GM18868 (cell line): ENCODE measurements around the gene USP1.

Experiments
- ATAC-seq: cut with Tn5 transposase; IDR thresholded peaks from one replicate; pipeline ENCODE4 v1.9.1; 2021; ENCODE audit warnings: mild to moderate bottlenecking, moderate library complexity; ENCODE audit not compliant: unreplicated experiment

Gene USP1

DNA sequence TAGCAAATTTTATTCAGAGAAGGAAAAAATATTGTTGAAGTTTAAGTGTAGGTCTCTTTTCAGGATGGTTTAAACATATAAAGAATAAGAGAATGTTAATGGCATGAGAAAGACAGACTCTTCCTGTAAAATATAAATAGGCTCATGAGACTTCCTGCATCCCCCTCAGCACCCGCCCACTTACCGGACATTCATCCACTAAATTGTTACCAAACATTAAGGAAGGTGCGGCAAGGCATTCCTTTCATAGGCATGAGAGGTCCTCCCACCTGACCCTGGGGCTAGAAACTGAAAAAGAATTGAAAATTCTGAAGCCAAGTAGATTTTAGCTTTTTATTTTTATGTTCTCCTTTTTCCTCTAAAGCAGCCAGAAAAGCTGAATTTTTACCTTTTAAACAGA, 10.6 kb upstream of the USP1 start:
- ATAC-seq: no peak

DNA sequence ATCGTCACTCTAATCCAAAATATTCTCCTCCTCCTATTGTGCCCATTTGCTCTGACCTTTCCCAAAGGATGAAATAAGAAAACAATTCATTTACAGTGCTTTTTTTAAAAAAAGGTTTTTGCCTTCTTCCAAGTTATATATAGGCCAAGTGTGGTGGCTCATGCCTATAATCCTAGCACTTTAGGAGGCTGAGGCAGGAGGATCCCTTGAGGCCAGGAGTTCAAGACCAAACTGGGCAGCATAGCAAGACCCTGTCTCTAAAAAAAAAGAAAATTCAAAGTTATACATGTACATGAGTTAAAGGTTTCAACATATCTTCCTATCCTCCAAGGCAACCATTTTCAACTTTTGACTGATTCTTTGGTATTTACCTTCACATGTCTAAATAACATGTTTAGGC, 10.1 kb upstream of the USP1 start:
- ATAC-seq: no peak

DNA sequence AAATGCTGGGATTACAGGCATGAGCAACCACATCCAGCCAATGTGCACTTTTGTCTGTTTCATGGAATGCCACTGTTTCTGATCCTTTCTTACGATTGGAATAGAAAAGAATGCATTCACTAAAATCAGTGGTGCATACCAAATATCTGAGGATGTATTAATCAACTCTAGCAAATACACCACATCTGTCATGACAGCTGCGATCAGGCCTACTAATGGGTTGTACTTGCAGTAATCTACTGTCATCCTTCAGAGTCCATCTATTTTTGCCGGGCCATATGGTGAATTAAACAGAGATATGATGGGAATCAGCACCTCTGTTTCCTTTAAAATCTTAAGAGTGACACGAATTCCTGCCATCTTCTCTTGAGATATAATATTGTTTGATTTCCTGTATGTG, 8.5 kb upstream of the USP1 start:
- no peak for ATAC-seq

DNA sequence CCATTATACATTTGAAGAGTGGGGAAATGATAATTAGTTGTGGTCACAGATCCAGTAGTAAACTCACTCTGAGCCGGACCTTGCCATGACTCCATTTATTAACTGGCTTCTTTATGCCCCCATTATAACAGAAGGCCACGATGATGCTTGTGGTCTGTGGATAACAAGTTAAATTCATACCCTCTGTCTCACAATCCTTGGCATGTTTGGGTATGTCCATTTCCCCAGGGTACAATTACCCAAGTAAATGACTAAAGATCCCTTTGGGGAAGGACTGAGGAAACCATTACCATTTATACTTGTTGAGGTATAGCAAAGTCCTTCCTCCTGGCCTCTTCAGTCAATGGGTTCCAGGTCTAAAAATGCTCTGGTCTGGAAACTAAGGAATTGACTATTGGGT, 7.3 kb upstream of the USP1 start:
- no peak for ATAC-seq

DNA sequence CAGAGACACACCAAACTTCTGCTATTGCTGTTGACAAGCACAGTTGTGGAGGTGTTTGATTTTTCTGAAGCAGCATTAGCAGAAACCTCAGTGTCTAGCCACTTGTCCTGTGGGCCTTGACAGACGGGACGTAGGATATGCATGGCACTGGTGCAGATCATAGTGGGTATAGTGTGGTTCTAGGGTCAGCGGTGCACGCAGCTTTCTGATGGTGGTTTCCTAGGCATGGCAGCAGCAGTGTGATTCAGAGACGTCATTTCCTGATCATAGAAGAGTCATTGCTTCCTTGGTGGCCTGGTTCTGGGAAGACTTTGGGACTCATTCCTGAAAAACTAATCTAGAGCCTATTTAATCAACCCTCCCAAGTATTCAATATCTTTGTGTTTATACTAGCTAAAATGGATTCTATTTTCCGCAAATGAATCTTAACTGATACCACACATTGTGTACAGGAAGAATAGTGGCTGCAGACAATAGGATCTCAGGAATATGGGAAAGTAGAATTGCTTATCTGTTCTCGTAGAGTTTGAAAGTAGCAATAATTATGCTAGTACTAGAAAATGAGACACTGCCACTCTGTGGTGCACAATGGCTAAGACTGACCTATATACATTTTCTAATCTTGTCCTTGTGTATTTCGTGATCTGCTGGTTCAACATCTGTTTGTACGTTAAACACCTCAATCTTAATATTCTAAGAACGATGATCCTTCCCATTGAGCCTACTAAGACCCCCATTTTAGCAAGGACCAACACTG, 2.8 kb upstream of the USP1 start:
- ATAC-seq: no peak

DNA sequence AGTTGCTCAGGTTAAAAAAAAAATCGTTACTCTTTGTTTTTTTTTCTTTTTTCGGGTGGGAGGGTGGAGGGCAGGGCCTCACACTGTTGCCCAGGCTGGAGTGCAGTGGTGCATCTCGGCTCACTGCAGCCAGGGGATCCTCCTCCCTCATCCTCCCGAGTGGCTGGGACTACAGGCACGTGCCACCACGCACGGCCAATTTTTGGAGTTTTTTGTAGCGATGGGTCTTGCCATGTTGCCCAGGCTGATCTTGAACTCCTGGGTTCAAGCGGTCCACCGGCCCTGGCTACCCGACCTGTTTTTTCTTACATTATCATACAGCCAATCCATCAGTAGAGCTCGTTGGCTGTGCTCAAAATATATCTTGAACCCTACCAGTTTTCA, 2.2 kb upstream of the USP1 start:
- ATAC-seq: no peak

DNA sequence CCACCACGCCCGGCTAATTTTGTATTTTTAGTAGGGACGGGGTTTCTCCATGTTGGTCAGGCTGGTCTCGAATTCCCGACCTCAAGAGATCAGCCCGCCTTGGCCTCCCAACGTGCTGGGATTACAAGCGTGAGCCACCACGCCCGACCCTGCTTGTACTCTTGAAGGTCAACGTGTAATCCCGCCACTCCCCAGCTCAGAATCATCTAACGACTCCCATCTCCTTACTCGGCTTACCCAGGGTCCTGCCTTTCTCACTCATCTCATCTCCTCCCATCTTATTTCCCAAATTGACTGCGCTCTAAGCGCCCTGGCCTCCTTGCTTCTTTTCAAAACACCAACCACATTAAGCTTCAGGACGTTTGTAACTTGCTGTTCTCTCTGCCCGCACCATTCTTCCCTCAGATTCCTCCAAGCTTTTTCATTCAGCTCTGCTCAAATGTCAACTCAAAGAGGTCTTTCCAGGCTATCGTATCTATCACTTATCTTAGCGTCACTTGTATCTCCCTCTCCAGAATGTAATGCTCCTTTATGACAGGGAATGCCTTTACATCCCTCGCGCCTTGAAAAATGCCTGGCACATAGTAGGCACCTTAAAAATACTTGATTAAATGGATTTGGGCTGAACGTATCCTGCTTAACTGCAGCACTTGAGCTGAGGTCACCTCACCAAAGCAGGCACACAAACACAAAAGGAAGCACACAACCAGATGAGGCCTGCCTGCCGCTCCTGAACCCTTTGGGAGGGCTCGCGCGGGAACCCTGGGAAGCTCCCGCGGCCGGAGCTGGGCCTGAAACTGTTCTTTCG, 1.4 kb upstream of the USP1 start:
- no peak for ATAC-seq

DNA sequence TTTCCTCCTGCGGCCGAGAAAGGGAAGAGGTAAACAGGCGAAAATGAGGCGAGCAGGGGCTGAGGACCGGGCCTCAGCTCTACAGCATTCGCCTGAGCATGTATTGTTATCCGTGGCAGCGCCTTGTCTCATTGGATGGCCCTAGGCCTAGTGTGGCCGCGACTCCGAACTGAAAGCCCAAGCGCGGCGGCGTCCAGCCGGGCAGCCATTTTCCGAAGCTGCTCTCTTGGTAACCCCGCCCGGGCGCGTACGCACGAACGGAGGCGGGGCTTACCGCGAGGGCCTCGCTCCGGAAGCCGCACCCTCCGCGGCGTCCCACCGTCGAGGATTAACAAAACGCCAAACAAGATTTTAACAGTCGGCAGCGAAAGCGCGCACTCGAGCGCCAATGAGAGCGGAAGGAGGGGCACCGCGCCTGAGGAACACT, 797 bp upstream of the USP1 start:
- peak; percentile 72 for ATAC-seq

DNA sequence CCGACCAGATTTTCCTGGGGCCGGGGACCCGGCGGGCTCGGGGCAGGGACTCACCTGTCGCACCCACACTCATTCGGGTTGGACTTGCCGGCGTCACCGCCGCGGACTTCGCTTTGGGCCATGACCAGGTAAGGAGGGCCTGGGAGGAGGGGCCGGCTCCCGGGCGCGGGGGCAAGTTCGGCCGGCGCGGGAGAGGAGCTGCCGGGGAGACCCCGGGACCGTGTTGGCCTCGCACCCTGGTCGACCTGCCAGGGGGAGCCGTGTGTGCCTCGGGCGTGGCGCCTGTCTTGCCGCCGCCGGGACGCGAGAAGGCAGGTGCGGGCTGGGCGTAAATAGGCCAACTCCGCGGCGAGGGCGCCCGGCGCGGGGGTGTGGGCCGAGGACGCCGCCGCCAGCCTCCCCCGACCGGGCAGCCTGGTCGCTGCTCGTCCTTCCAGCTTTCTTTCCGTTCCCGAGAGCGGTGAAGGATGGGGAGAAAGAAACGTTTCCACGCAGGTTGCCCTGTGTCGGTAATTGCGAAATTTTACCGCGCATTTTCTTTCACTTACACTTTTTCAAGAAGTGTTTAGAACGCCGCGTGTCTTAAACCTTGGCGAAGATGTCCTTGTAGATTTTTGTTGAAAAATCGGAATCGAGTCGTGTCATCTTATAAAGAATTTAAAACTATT, 558 bp downstream of the USP1 start:
- ATAC-seq: no peak

DNA sequence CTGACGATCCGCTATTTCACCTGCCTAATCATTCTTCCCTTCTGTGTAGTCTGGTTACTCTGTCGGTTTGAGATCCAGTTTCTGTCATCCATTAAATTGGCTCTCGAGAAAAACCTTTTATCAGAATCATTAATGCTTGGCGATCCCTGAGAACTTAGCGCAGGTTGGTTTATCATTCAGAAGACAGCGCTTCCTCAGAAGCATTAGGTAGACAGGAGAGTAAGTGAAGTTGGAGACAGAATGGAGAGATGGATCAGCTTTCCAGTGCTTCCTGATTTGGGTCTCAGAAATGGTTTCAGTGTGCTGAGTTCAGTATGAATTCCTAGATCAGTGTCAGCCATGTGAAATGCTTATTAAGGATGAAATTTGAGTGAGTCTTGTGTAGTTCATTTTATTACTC, 1.3 kb downstream of the USP1 start:
- ATAC-seq: no peak

DNA sequence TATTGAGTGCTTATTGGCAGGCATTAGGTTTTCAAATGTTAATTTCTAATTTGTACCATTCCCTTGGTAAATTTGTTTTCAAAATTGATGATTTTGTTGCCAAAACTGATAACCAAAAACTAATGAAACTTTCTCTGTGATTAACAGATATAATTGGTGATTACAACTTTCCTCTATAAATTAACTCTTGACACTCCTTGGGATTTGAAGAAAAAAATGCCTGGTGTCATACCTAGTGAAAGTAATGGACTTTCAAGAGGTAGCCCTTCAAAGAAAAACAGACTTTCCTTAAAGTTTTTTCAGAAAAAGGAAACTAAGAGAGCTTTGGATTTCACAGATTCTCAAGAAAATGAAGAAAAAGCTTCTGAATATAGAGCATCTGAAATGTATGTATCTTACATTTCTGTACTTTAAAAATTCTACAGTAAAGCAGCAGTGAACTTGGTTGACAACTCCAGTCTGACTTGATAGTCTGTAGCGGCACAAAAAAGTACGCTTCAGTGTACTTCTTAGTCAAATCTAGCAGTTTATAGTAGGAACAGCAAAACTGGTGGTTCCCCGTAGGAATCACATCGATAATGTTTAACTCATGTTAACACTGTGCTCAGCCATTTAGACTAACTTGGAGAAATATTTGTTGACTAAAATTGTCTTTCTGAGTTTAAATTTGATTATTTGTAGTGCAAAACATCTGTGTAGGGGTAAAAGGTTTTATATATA, 3.0 kb downstream of the USP1 start:
- ATAC-seq: peak; percentile 34

DNA sequence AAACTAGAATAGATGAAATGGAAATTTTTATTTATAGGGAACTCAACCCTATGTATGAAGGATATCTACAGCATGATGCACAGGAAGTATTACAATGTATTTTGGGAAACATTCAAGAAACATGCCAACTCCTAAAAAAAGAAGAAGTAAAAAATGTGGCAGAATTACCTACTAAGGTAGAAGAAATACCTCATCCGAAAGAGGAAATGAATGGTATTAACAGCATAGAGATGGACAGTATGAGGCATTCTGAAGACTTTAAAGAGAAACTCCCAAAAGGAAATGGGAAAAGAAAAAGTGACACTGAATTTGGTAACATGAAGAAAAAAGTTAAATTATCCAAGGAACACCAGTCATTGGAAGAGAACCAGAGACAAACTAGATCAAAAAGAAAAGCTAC, 7.9 kb downstream of the USP1 start:
- no peak for ATAC-seq

DNA sequence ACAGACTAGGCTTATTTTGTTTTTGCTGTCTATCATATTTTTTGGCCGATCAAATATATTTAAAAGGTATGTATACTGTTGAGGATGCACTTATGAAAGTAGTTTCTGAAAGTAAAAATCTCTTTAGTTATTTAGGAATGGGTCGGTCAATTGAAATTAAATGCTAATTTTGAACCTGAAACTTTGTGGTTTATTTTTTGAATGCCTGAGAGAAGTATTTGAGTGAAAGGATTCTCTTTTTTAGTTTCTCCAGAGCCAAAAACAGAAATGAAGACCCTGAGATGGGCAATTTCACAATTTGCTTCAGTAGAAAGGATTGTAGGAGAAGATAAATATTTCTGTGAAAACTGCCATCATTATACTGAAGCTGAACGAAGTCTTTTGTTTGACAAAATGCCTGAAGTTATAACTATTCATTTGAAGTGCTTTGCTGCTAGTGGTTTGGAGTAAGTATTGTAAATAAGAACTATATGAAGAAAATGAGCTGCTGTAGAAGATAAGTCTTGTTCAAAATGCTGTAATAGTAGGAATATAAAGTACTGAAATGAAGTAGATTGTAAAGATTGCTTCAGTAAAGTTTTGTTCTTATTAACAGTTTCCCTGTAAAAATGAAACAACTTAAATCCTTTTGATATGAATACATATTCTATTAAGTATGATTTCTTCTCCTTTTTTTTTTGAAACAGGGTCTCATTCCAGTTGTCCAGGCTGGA, 11.5 kb downstream of the USP1 start:
- no peak for ATAC-seq

DNA sequence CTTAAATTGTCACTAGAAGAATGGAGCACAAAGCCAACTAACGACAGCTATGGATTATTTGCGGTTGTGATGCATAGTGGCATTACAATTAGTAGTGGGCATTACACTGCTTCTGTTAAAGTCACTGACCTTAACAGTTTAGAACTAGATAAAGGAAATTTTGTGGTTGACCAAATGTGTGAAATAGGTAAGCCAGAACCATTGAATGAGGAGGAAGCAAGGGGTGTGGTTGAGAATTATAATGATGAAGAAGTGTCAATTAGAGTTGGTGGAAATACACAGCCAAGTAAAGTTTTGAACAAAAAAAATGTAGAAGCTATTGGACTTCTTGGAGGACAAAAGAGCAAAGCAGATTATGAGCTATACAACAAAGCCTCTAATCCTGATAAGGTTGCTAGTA, 13.5 kb downstream of the USP1 start:
- ATAC-seq: no peak

DNA sequence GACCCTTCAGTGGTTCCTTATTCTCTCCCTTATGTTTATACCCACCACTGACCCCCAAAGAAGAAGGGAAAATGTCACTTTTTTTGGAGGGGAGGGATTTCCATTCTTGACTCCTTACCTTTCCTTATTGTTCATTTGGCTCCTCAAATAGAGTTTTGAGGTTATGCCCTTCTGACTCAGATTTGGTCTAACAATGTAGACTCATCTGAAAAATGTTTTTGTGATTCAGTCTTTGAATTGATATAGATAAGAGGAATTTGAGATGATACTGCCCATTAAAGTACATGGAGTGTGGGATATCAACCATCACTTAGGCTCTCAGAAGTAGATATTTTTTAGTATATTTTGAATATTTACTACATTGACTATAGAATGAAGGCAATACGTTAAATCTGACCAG, 16.1 kb downstream of the USP1 start:
- no peak for ATAC-seq

DNA sequence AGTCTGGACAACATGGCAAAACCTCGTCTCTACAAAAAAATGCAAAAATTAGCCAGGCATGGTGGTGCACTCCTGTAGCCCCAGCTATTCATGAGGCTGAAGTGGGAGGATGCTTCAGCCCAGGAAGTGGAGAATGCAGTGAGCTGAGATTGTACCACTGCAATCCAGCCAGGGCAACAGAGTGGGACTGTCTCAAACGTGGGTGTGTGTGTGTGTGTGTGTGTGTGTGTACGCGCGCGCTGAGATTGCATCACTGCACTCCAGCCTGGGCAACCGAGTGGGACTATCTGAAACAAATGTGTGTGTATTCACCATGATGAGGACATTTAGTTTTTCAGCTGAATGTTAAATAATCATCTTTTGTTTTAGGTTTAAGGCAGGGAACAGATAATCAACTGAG, 21.1 kb downstream of the USP1 start:
- ATAC-seq: no peak

DNA sequence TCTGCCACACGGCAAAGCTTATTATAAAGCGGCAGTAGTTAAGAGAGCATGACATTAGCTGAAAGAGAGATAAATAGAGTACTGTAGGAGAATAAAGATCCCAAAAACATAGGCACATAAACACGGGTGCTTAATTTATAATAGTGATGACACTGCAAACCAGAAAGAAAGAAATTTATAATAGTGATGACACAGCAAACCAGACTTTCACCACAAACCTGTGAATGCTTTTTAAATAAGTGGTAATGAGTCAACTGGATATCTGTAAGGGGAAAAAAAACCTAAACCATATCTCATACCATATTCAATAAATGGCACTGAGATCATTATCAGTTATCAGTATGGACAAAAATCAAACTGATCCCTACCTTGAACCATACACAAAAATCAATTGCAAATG, 25.5 kb downstream of the USP1 start:
- no peak for ATAC-seq

DNA sequence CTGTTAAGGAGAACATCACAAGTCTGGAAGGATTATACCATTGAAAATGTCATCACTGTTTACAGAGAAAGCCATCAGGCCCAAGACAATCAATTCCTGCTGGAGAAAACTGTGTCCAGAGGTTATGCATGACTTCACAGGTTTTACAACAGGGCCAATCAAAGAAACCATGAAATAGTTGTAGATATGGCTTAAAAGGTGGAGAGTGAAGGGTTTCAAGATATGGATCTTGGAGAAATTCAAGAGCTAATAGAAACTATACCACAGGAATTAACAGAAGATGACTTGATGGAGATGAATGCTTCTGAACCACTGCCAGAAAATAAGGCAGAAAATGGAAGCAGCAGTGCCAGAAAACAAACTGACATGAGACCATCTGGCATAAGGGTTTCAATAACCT, 30.2 kb downstream of the USP1 start:
- ATAC-seq: no peak

DNA sequence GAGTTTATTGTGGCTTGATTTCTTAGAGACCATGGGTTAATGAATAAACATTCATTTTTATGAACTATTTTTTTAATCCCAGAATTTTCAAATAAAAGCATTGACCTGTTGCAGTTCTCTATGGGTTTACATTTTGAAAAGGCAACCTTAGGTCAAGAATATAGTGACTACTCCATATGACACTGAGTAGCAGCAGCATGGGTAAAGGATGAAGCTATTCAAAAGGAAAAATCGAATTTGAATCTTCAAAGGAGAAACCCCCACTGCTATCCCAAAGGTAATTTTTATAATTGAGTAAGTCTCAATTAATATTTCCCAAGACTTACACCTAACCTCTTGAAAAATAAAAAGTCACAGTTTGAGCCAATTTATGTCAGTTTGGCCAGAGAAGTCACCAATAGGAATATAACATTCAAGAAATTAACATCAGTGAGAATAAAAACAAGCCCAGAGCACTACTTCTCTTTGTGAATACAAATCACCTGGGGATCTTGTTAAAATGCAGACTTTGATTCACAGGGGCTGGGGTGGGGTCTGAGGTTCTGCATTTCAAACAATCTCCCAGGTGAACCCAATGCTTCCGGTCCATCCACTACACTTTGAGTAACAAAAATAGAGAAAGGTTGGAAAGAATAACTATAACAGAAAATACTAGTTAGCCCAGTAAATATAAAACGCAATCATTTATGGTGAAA, 39.8 kb downstream of the USP1 start:
- no peak for ATAC-seq

DNA sequence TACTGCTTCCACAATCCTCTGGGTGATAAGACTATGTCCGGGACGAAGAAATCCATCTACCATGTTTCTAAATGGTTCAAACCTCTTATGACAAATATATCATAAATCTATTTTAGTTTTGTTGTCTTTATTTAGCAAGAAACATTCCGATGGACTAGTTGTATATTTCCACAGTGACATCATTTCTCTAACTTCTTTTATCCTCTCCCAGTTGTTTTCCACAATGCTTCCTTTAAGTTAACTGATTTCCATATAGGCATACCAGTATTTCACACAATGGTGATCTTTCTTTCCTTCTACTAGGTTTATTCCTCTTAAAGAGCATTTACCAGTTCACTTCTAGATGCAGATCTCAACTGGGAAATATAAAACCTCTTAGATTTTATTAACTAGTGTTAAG, 44.8 kb downstream of the USP1 start:
- ATAC-seq: no peak
